ENCODE results near the gene SCAP. TPM values are rescaled to one million over a fixed set of nuclear protein-coding genes. Genes with fewer than 3 reads are reported as not detected.
A peak's percentile ranks its signal among the peaks of the same experiment; 100 is the strongest.

The SCAP gene
- total and polyA plus RNA-seq, 2 of the 13 experiments (the other 11 are each of a cell fraction or from before 2014, with no cell fraction given), result 40.4 to 53.3 TPM

- peak; percentile 95 for TF ChIP-seq ERF (CRISPR knock-in tag; IDR thresholded peaks at IDR 0.05)
- no peak for TF ChIP-seq DMTF1 (CRISPR knock-in tag; IDR thresholded peaks at IDR 0.05)
- TF ChIP-seq EEA1 (CRISPR knock-in tag; IDR thresholded peaks at IDR 0.05; ENCODE audit: borderline replicate concordance), result peak; percentile 82; the same call in 1 of the 2 replicates
- no peak for TF ChIP-seq ZNF251 (CRISPR knock-in tag; IDR thresholded peaks at IDR 0.05)
- no peak for TF ChIP-seq ZNF282 (IDR thresholded peaks at IDR 0.05; ENCODE audit: partially characterized antibody)
- no peak for TF ChIP-seq ZNF280D (CRISPR knock-in tag; IDR thresholded peaks at IDR 0.05)
- peak; percentile 23; the same call in 1 of the 2 replicates for TF ChIP-seq NFKB2 (CRISPR knock-in tag; IDR thresholded peaks at IDR 0.05; ENCODE audit: borderline replicate concordance)
- peak; percentile 90 for TF ChIP-seq KDM4B (CRISPR knock-in tag; IDR thresholded peaks at IDR 0.05)
- no peak; the same call in 1 of the 2 replicates for TF ChIP-seq ZFYVE20 (CRISPR knock-in tag; IDR thresholded peaks at IDR 0.05; ENCODE audit: borderline replicate concordance, low read depth)
- TF ChIP-seq SMAD9 (CRISPR knock-in tag; IDR thresholded peaks at IDR 0.05), result no peak
- TF ChIP-seq ZNF616 (CRISPR knock-in tag; IDR thresholded peaks at IDR 0.05; ENCODE audit: low read depth), result no peak; the same call in 1 of the 2 replicates
- TF ChIP-seq ARID2 (CRISPR knock-in tag; IDR thresholded peaks at IDR 0.05; ENCODE audit: borderline replicate concordance), result no peak
- peak; percentile 60 for TF ChIP-seq XRCC5 (optimal IDR thresholded peaks at IDR 0.05; ENCODE audit: low read length)
- TF ChIP-seq ZNF12 (CRISPR knock-in tag; IDR thresholded peaks at IDR 0.05), result no peak
- TF ChIP-seq ZZZ3 (CRISPR knock-in tag; IDR thresholded peaks at IDR 0.05; ENCODE audit: borderline replicate concordance), result peak; percentile 58; the same call in 1 of the 2 replicates
- TF ChIP-seq HDAC6 (IDR thresholded peaks at IDR 0.05; ENCODE audit: low read depth, low read length), result no peak
- peak; percentile 78 for TF ChIP-seq ARNTL (CRISPR knock-in tag; IDR thresholded peaks at IDR 0.05)
- TF ChIP-seq TBX3 (IDR thresholded peaks at IDR 0.05; ENCODE audit: borderline replicate concordance), result peak; percentile 57; the same call in 1 of the 2 replicates
- no peak for TF ChIP-seq DPF2 (CRISPR knock-in tag; IDR thresholded peaks at IDR 0.05; ENCODE audit: borderline replicate concordance, low read depth)
- no peak for TF ChIP-seq SKIL (CRISPR knock-in tag; IDR thresholded peaks at IDR 0.05; ENCODE audit: borderline replicate concordance)
- peak; percentile 73 for TF ChIP-seq HNRNPLL (IDR thresholded peaks at IDR 0.05; ENCODE audit: low read depth, low read length, poor library complexity, severe bottlenecking)
- no peak; the same call in none of the 2 replicates for TF ChIP-seq ZNF772 (CRISPR knock-in tag; IDR thresholded peaks at IDR 0.05)
Measured at GRCh38 chr3:47475570-47476329, at the start of gene SCAP (continued).

Data from HepG2 (cell line).